ENCODE results near the gene FGD2. TPM values are rescaled to one million over a fixed set of nuclear protein-coding genes. Genes with fewer than 3 reads are reported as not detected.

Gene FGD2
- total RNA-seq, 1 experiment from 2014 or later = 0.10 TPM

DNA sequence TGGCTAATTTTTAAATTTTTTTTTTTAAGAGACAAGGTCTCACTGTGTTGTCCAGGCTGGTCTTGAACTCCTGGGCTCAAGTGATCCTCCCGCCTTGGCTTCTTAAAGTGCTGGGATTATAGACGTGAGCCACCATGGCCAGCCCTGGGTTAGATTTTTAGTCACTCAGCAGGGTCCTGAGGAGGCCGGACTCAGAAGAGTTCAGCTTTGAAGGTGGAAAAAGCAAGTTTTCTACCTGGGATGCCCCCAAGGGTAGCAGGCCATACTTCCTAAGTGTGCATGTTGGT lies 44.2 kb downstream of the FGD2 start (continued):
- TF ChIP-seq, protein P1, sequence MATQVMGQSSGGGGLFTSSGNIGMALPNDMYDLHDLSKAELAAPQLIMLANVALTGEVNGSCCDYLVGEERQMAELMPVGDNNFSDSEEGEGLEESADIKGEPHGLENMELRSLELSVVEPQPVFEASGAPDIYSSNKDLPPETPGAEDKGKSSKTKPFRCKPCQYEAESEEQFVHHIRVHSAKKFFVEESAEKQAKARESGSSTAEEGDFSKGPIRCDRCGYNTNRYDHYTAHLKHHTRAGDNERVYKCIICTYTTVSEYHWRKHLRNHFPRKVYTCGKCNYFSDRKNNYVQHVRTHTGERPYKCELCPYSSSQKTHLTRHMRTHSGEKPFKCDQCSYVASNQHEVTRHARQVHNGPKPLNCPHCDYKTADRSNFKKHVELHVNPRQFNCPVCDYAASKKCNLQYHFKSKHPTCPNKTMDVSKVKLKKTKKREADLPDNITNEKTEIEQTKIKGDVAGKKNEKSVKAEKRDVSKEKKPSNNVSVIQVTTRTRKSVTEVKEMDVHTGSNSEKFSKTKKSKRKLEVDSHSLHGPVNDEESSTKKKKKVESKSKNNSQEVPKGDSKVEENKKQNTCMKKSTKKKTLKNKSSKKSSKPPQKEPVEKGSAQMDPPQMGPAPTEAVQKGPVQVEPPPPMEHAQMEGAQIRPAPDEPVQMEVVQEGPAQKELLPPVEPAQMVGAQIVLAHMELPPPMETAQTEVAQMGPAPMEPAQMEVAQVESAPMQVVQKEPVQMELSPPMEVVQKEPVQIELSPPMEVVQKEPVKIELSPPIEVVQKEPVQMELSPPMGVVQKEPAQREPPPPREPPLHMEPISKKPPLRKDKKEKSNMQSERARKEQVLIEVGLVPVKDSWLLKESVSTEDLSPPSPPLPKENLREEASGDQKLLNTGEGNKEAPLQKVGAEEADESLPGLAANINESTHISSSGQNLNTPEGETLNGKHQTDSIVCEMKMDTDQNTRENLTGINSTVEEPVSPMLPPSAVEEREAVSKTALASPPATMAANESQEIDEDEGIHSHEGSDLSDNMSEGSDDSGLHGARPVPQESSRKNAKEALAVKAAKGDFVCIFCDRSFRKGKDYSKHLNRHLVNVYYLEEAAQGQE (IDR thresholded peaks at IDR 0.05; ENCODE audit: low read depth) = no peak

DNA sequence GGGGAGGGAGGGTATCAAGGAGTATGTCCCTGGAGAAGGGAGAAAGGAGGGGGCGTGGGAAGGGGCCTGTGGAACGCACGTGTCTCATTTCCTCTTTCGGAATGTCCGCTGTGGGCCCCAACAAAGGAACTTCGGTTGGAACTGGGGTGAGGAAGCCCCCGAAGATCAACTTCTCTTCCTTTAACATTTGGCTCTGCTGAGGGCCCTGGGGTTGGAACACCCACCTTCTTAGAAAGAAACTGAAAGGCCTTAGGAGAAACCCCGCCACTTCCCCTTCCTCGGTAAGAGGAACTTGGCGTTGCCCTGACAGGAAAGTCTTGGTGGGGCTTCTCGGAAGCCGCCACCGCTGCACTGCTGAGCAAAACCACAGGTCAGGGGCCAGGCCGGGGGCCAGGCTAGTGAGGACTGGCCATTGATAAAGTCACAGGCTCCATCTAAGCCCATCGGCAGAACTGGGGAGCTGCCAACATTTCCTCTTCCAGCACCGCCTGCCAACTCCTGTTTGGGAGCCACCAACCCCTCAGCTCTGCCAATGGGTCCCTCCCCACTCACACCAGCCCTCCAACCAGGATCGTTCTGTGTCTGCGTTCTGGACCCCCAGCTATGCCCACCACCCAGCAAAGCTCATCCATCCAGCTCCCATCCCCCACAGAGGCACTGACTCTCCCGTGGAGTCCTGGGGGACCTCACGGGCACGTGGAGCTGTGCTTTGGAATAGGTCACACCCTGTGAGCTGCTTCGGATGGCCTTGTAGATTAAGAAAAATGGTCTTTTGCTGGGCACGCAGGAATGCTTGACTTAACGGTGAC lies 44.8 kb downstream of the FGD2 start:
- POLR2A ChIA-PET = interaction anchor here (1.3 kb wide), 2 partner anchors 121 to 122 kb away, joined by 4 to 5 read pairs; no protein-coding TSS in a partner anchor
- H3K79me2 ChIP-seq (ENCODE audit: insufficient read depth, low read length) = no peaks in the 10 kb centered on the region
- CTCF ChIA-PET = interaction anchor here (0.9 to 3.0 kb wide), 11 partner anchors 10 to 161 kb away, joined by 3 to 52 read pairs (median 6); partner anchors contain the start of gene PIM1
- intact Hi-C loops (cut with micrococcal nuclease) = no loop called here
- H3K9me3 ChIP-seq (ENCODE audit: control insufficient read depth in 1 of 2, insufficient read depth in 1 of 2, low read depth in 1 of 2, low read length in 2 of 2) = no peaks in the 10 kb centered on the region
- ATAC-seq (no peak), DNase-seq (ENCODE audit: low read depth, low spot score) (no peak)
- H3K4me1 ChIP-seq (ENCODE audit: control insufficient read depth in 1 of 2, insufficient read depth in 2 of 2, low read length in 2 of 2) = peaks cover 0 to 27% of the 10 kb centered on the region in 2 experiments; a peak in 2 of 4 replicates
- H3K9ac ChIP-seq (ENCODE audit: low read length) = no peak overlapping the region
- H3K4me3 ChIP-seq (replicated peaks in 1 of 2; ENCODE audit: low read depth in 1 of 2, low read length in 2 of 2) = no peak overlapping the region
- H3K27ac ChIP-seq (ENCODE audit: low read depth, low read length) = no peak overlapping the region
- H2AFZ ChIP-seq (ENCODE audit: low read depth, low read length, poor library complexity, severe bottlenecking) = no peak overlapping the region
- no peak overlapping the region for H3K4me2 ChIP-seq (ENCODE audit: low read length)
- BruUV-seq (replicated peaks) = no TSS peak
- H3K36me3 ChIP-seq (ENCODE audit: control insufficient read depth in 1 of 2, insufficient read depth in 2 of 2, low read length in 2 of 2) = no peaks in the 10 kb centered on the region
- no peaks in the 10 kb centered on the region for H3K27me3 ChIP-seq (ENCODE audit: insufficient read depth, low read length)
- RAD21 ChIA-PET (ENCODE audit: low non-redundant PET in 1 of 2, low total read pairs in 2 of 2, uncharacterized antibody in 2 of 2, unreplicated experiment in 2 of 2) = interaction anchor here (1.0 to 3.2 kb wide), 4 partner anchors 120 to 160 kb away, joined by 5 to 25 read pairs (median 6); partner anchors contain the start of gene PIM1 (in 2 of the 2)
- TF ChIP-seq SP1 (IDR thresholded peaks at IDR 0.05; ENCODE audit: low read depth) (no peak), JUND (IDR thresholded peaks at IDR 0.05) (no peak), ELF1 (IDR thresholded peaks at IDR 0.05; ENCODE audit: borderline replicate concordance, low read depth) (no peak), RAD21 (IDR thresholded peaks at IDR 0.05; ENCODE audit: low read depth) (no peak), ZFX (IDR thresholded peaks at IDR 0.05) (no peak), EZH2phosphoT487 (IDR thresholded peaks at IDR 0.05; ENCODE audit: borderline replicate concordance) (no peak)
- TF ChIP-seq, protein P1 (IDR thresholded peaks at IDR 0.05; ENCODE audit: low read depth) = no peak
- TF ChIP-seq, protein P2, sequence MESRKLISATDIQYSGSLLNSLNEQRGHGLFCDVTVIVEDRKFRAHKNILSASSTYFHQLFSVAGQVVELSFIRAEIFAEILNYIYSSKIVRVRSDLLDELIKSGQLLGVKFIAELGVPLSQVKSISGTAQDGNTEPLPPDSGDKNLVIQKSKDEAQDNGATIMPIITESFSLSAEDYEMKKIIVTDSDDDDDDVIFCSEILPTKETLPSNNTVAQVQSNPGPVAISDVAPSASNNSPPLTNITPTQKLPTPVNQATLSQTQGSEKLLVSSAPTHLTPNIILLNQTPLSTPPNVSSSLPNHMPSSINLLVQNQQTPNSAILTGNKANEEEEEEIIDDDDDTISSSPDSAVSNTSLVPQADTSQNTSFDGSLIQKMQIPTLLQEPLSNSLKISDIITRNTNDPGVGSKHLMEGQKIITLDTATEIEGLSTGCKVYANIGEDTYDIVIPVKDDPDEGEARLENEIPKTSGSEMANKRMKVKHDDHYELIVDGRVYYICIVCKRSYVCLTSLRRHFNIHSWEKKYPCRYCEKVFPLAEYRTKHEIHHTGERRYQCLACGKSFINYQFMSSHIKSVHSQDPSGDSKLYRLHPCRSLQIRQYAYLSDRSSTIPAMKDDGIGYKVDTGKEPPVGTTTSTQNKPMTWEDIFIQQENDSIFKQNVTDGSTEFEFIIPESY (IDR thresholded peaks at IDR 0.05; ENCODE audit: extremely low read depth, insufficient replicate concordance, low read length) = no peak
- TF ChIP-seq, protein P3, sequence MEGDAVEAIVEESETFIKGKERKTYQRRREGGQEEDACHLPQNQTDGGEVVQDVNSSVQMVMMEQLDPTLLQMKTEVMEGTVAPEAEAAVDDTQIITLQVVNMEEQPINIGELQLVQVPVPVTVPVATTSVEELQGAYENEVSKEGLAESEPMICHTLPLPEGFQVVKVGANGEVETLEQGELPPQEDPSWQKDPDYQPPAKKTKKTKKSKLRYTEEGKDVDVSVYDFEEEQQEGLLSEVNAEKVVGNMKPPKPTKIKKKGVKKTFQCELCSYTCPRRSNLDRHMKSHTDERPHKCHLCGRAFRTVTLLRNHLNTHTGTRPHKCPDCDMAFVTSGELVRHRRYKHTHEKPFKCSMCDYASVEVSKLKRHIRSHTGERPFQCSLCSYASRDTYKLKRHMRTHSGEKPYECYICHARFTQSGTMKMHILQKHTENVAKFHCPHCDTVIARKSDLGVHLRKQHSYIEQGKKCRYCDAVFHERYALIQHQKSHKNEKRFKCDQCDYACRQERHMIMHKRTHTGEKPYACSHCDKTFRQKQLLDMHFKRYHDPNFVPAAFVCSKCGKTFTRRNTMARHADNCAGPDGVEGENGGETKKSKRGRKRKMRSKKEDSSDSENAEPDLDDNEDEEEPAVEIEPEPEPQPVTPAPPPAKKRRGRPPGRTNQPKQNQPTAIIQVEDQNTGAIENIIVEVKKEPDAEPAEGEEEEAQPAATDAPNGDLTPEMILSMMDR (IDR thresholded peaks at IDR 0.05 in 2 of 3, conservative IDR thresholded peaks at IDR 0.05 in 1 of 3; ENCODE audit: borderline replicate concordance in 1 of 3, insufficient read depth in 1 of 3, low read depth in 2 of 3, low read length in 2 of 3) = no peak
- TF ChIP-seq, protein P4, sequence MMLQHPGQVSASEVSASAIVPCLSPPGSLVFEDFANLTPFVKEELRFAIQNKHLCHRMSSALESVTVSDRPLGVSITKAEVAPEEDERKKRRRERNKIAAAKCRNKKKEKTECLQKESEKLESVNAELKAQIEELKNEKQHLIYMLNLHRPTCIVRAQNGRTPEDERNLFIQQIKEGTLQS (IDR thresholded peaks at IDR 0.05) = no peak
- H3K9me2 ChIP-seq (ENCODE audit: insufficient read depth) = no peaks in the 10 kb centered on the region
- no peaks in the 10 kb centered on the region for H4K20me1 ChIP-seq (ENCODE audit: insufficient read depth)
